Measurements from ENCODE around the gene CAVIN1. TPM values are rescaled to one million over a fixed set of nuclear protein-coding genes. Genes with fewer than 3 reads are reported as not detected.
"Not testable (repeated sequence)": the region's sequence is repeated elsewhere in the genome, so short reads cannot be mapped to it uniquely, and the experiment has no call there.

CAVIN1 gene
- total RNA-seq, 4 donors from 2014 or later = 615 to 1,266 (median 897) TPM

GRCh38 chr17:42422412-42422957, 571 bp downstream of the CAVIN1 start:
- H3K36me3 ChIP-seq = no peaks in the 10 kb centered on the region
- peak overlapping the region; percentile 87 to 99 (median 98) for H3K27ac ChIP-seq
- H3K4me3 ChIP-seq = peak overlapping the region; percentile 59 to 88
- no peaks in the 10 kb centered on the region for H3K27me3 ChIP-seq
- H3K4me1 ChIP-seq = peaks cover 0 to 62% (median 25%) of the 10 kb centered on the region in 3 donors
- H3K9me3 ChIP-seq = no peaks in the 10 kb centered on the region
- no CpG with 5 or more reads among the region's 44 CpGs for WGBS, 2 donors (ENCODE audit: low coverage in 1 of 2)
- ATAC-seq = peak; percentile 8
- TF ChIP-seq POLR2A (IDR thresholded peaks at IDR 0.05) = no peak
- no peak for TF ChIP-seq POLR2AphosphoS5 (IDR thresholded peaks at IDR 0.05)
- no peak for TF ChIP-seq CTCF (IDR thresholded peaks at IDR 0.05)
- TF ChIP-seq EP300 (IDR thresholded peaks at IDR 0.05) = no peak

GRCh38 chr17:42421507-42422338, 1.3 kb downstream of the CAVIN1 start:
- no peaks in the 10 kb centered on the region for H3K36me3 ChIP-seq
- H3K4me1 ChIP-seq = peaks cover 0 to 70% (median 32%) of the 10 kb centered on the region in 3 donors
- no peaks in the 10 kb centered on the region for H3K27me3 ChIP-seq
- TF ChIP-seq POLR2A (IDR thresholded peaks at IDR 0.05) (peak; percentile 27 to 40), POLR2AphosphoS5 (IDR thresholded peaks at IDR 0.05) (peak; percentile 18), CTCF (IDR thresholded peaks at IDR 0.05) (no peak), EP300 (IDR thresholded peaks at IDR 0.05) (no peak)
- H3K27ac ChIP-seq = peak overlapping the region; percentile 87 to 99 (median 98)
- 3% methylated on average over 8 of the region's 59 CpGs; no CpG with 5 or more reads in 1 of the 2 donors for WGBS, 2 donors (ENCODE audit: low coverage in 1 of 2)
- H3K4me3 ChIP-seq = peak overlapping the region; percentile 59 to 88
- H3K9me3 ChIP-seq = no peaks in the 10 kb centered on the region
- ATAC-seq = peak; percentile 30

- peak overlapping the region; percentile 87 to 99 (median 98) for H3K27ac ChIP-seq
- TF ChIP-seq CTCF (IDR thresholded peaks at IDR 0.05) = peak in 1 of 4 experiments; percentile 1
- no peak for TF ChIP-seq EP300 (IDR thresholded peaks at IDR 0.05)
- ATAC-seq = no peak
- H3K9me3 ChIP-seq = no peaks in the 10 kb centered on the region
- no peaks in the 10 kb centered on the region for H3K36me3 ChIP-seq
- no peaks in the 10 kb centered on the region for H3K27me3 ChIP-seq
- H3K4me1 ChIP-seq = peaks cover 0 to 76% (median 34%) of the 10 kb centered on the region in 3 donors
- peak overlapping the region; percentile 59 to 88 for H3K4me3 ChIP-seq
- 0% methylated on average over 1 of the region's 6 CpGs; no CpG with 5 or more reads in 1 of the 2 donors for WGBS, 2 donors (ENCODE audit: low coverage in 1 of 2)
Observed at GRCh38 chr17:42421136-42421506, 1.9 kb downstream of the CAVIN1 start.

GRCh38 chr17:42417981-42418380, 5.1 kb downstream of the CAVIN1 start:
- 0 to 58% methylated on average over 1 to 5 of the region's 5 CpGs for WGBS, 2 donors (ENCODE audit: low coverage in 1 of 2)
- not testable (repeated sequence) for ATAC-seq, H3K27me3 ChIP-seq, H3K36me3 ChIP-seq, H3K9me3 ChIP-seq
- Histone ChIP-seq H3K4me3 (peak overlapping the region in 1 of 2 donors; percentile 9), H3K4me1 (peaks cover 5 to 85% (median 47%) of the 10 kb centered on the region in 3 donors), H3K27ac (peak overlapping the region in 3 of 4 donors; percentile 97 to 99 (median 99))

- peaks cover 13 to 100% (median 68%) of the 10 kb centered on the region in 3 donors for H3K4me1 ChIP-seq
- H3K27me3 ChIP-seq = no peaks in the 10 kb centered on the region
- ATAC-seq = no peak
- TF ChIP-seq CTCF (IDR thresholded peaks at IDR 0.05) (no peak), POLR2AphosphoS5 (IDR thresholded peaks at IDR 0.05) (no peak), EP300 (IDR thresholded peaks at IDR 0.05) (no peak), POLR2A (IDR thresholded peaks at IDR 0.05) (no peak)
- no peaks in the 10 kb centered on the region for H3K36me3 ChIP-seq
- H3K9me3 ChIP-seq = no peaks in the 10 kb centered on the region
- 11% methylated on average over 1 of the region's 7 CpGs; no CpG with 5 or more reads in 1 of the 2 donors for whole genome bisulfite sequencing, 2 donors (ENCODE audit: low coverage in 1 of 2)
- H3K4me3 ChIP-seq = peak overlapping the region in 1 of 2 donors; percentile 19
- peak overlapping the region; percentile 52 to 99 (median 86) for H3K27ac ChIP-seq
Observed at GRCh38 chr17:42414704-42415409, 8.2 kb downstream of the CAVIN1 start.
